Panc1 (cell line): ENCODE results near the gene MRC2. TPM values are rescaled to one million over a fixed set of nuclear protein-coding genes. Genes with fewer than 3 reads are reported as not detected.
A peak's percentile ranks its signal among the peaks of the same experiment; 100 is the strongest.

ENCODE experiments used
- ATAC-seq: fragments of 200-7000 bp; cut with Tn5 transposase; 2 replicates; pipeline ENCODE4 v1.9.1; 2020; ENCODE audit warnings: mild to moderate bottlenecking, moderate library complexity
- BruUV-seq: library from RNA; stranded (reverse); fragments of 400-500 nt; replicated peaks from 2 replicates; lab custom pipeline; 2021; lab: Mats Ljungman, UMichigan
- CTCF ChIA-PET: fragments of 300-600 bp; sonication (Branson Sonifier 250); formaldehyde crosslinking; loops from one replicate; lab custom pipeline; 2022; ENCODE audit warnings: antibody characterized with exemption; lab: Charles Lee
- POLR2A ChIA-PET: fragments of 300-600 bp; sonication (Branson Sonifier 250); formaldehyde crosslinking; loops from one replicate; lab custom pipeline; 2022; ENCODE audit warnings: antibody characterized with exemption; lab: Charles Lee
- DNase-seq: peaks from one replicate; pipeline ENCODE4 v3.0.0-alpha.2; 2010; ENCODE audit warnings: low read depth, low spot score
- H3K27ac ChIP-seq: 2 replicates; pipeline ENCODE4 v1.5.1; 2011; ENCODE audit warnings: mild to moderate bottlenecking, low read length, inconsistent platforms
- H3K27me3 ChIP-seq: fragments of 200-500 bp; sonication (Bioruptor generic); 2 replicates; pipeline ENCODE4 v1.6.0; 2014; ENCODE audit warnings: low read length, inconsistent platforms; ENCODE audit not compliant: control insufficient read depth, insufficient read depth
- H3K36me3 ChIP-seq: fragments of 200-500 bp; sonication (Bioruptor generic); 2 replicates; pipeline ENCODE4 v1.5.1; 2014; ENCODE audit warnings: inconsistent platforms, mild to moderate bottlenecking, low read length, moderate library complexity; ENCODE audit not compliant: control insufficient read depth, insufficient read depth
- H3K4me1 ChIP-seq: 2 replicates; pipeline ENCODE4 v1.5.1; 2011; ENCODE audit warnings: inconsistent platforms, mild to moderate bottlenecking, low read length, moderate library complexity; ENCODE audit not compliant: control insufficient read depth, insufficient read depth
- H3K4me3 ChIP-seq, 2 experiments: 2 replicates each; pipeline ENCODE4 v1.5.1; 2011 to 2012; ENCODE audit warnings: low read depth in 2 of 2, low read length in 2 of 2, mild to moderate bottlenecking in 2 of 2, inconsistent platforms in 1 of 2, moderate library complexity in 1 of 2
- H3K9me3 ChIP-seq: fragments of 200-500 bp; sonication (Bioruptor generic); 2 replicates; pipeline ENCODE4 v1.5.1; 2014; ENCODE audit warnings: low read depth, mild to moderate bottlenecking, inconsistent platforms, low read length, moderate library complexity; ENCODE audit not compliant: control insufficient read depth, insufficient read depth
- POLR2AphosphoS5 ChIP-seq: IDR thresholded peaks from 2 replicates; pipeline ENCODE4 v1.6.1; 2012; ENCODE audit warnings: mild to moderate bottlenecking, low read depth, low read length, moderate library complexity
- SIN3A ChIP-seq: IDR thresholded peaks from 2 replicates; pipeline ENCODE4 v1.6.1; 2012; ENCODE audit warnings: low read depth, mild to moderate bottlenecking, low read length, moderate library complexity, borderline replicate concordance; ENCODE audit not compliant: insufficient read depth
- TCF7L2 ChIP-seq: IDR thresholded peaks from 2 replicates; pipeline ENCODE4 v1.6.1; 2011; ENCODE audit warnings: mild to moderate bottlenecking, low read depth, low read length, inconsistent platforms
- in situ Hi-C: cut with HindIII; loops from 2 replicates; pipeline ENCODE4 v1.10.0; 2016; ENCODE audit warnings: low sequenced_read_pairs, low pct_unique_long_range_greater_than_20kb
- intact Hi-C: fragments of 100-400 bp; cut with micrococcal nuclease; formaldehyde crosslinking; loops from one replicate; pipeline ENCODE4 v1.10.0; 2022; ENCODE audit not compliant: unreplicated experiment
- total RNA-seq: library from RNA; stranded (reverse); gene quantifications from one replicate; pipeline ENCODE4 v1.2.1, GENCODE V29; 2021; ENCODE audit not compliant: unreplicated experiment
- TF ChIP-seq, protein P1 (sequence below), 2 experiments: IDR thresholded peaks; 2 replicates each; pipeline ENCODE4 v1.6.1; 2011 to 2012; ENCODE audit warnings: low read depth in 2 of 2, control low read depth in 1 of 2, low read length in 1 of 2, mild to moderate bottlenecking in 1 of 2, moderate library complexity in 1 of 2; ENCODE audit not compliant: insufficient read depth in 1 of 2
- TF ChIP-seq, protein P2 (sequence below): fragments of 450-650 bp; IDR thresholded peaks from 2 replicates; pipeline ENCODE4 v1.5.1; 2017; ENCODE audit warnings: mild to moderate bottlenecking

Gene MRC2
- total RNA-seq, 1 experiment from 2014 or later: 120 TPM

DNA sequence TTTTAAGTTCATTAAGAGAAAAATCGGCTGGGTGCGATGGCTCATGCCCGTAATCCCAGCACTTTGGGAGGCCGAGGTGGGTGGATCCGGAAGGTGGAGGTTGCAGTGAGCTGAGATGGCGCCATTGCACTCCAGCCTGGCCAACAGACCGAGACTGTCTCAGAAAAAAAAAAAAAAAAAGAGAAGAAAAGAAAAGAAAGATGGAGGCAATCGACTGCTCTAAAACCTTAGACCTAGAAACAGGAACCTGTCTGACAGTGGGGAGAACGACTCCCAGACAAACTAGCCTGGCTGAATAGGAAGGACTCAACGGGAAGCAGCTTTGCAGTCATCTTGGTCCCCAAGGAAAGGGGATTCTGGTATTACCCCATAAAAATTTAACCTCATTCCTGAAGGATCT, 13.7 kb downstream of the MRC2 start:
- intact Hi-C loops: no loop called here
- CTCF ChIA-PET: no interaction called here

DNA sequence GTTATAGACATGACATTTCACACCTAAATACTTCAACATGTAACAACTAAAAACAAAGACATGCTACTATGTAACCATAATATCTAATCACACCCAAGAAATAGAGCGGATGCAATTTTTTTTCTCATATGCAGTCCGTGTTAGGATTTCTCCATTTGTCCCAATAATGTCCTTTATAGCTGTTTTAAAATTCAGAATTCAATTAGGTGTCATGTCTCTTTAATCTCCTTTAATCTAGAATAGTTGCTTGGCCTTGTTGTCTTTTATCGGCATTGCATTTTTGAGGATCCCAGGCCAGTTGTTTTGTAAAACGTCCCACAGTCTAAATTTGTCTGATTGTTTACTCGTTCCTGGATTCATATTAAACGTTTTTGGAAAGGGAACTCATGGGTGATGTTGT, 14.5 kb downstream of the MRC2 start:
- no peak for ATAC-seq
- no peaks in the 10 kb centered on the region for H3K9me3 ChIP-seq
- TF ChIP-seq, protein P1, sequence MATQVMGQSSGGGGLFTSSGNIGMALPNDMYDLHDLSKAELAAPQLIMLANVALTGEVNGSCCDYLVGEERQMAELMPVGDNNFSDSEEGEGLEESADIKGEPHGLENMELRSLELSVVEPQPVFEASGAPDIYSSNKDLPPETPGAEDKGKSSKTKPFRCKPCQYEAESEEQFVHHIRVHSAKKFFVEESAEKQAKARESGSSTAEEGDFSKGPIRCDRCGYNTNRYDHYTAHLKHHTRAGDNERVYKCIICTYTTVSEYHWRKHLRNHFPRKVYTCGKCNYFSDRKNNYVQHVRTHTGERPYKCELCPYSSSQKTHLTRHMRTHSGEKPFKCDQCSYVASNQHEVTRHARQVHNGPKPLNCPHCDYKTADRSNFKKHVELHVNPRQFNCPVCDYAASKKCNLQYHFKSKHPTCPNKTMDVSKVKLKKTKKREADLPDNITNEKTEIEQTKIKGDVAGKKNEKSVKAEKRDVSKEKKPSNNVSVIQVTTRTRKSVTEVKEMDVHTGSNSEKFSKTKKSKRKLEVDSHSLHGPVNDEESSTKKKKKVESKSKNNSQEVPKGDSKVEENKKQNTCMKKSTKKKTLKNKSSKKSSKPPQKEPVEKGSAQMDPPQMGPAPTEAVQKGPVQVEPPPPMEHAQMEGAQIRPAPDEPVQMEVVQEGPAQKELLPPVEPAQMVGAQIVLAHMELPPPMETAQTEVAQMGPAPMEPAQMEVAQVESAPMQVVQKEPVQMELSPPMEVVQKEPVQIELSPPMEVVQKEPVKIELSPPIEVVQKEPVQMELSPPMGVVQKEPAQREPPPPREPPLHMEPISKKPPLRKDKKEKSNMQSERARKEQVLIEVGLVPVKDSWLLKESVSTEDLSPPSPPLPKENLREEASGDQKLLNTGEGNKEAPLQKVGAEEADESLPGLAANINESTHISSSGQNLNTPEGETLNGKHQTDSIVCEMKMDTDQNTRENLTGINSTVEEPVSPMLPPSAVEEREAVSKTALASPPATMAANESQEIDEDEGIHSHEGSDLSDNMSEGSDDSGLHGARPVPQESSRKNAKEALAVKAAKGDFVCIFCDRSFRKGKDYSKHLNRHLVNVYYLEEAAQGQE (IDR thresholded peaks at IDR 0.05; ENCODE audit: insufficient read depth in 1 of 2, low read depth in 2 of 2, low read length in 1 of 2): no peak
- TF ChIP-seq, protein P2, sequence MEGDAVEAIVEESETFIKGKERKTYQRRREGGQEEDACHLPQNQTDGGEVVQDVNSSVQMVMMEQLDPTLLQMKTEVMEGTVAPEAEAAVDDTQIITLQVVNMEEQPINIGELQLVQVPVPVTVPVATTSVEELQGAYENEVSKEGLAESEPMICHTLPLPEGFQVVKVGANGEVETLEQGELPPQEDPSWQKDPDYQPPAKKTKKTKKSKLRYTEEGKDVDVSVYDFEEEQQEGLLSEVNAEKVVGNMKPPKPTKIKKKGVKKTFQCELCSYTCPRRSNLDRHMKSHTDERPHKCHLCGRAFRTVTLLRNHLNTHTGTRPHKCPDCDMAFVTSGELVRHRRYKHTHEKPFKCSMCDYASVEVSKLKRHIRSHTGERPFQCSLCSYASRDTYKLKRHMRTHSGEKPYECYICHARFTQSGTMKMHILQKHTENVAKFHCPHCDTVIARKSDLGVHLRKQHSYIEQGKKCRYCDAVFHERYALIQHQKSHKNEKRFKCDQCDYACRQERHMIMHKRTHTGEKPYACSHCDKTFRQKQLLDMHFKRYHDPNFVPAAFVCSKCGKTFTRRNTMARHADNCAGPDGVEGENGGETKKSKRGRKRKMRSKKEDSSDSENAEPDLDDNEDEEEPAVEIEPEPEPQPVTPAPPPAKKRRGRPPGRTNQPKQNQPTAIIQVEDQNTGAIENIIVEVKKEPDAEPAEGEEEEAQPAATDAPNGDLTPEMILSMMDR: no peak
- TF ChIP-seq SIN3A (no peak), TCF7L2 (no peak), POLR2AphosphoS5 (no peak)
- no peaks in the 10 kb centered on the region for H3K36me3 ChIP-seq
- no peaks in the 10 kb centered on the region for H3K27me3 ChIP-seq
- ChIA-PET CTCF (no interaction called here), POLR2A (no interaction called here)
- intact Hi-C loops (no loop called here), in situ Hi-C loops (no loop called here)
- H3K4me3 ChIP-seq: no peak overlapping the region
- no peak for DNase-seq
- no TSS peak for BruUV-seq
- no peak overlapping the region for H3K27ac ChIP-seq
- H3K4me1 ChIP-seq: peaks cover 5% of the 10 kb centered on the region; the same call in 1 of the 2 replicates

More for the DNA sequence above, 13.7 kb downstream of the MRC2 start:
- TF ChIP-seq SIN3A: no peak
- TF ChIP-seq POLR2AphosphoS5: no peak
- no peaks in the 10 kb centered on the region for H3K9me3 ChIP-seq
- ATAC-seq (no peak), DNase-seq (no peak)
- no peak overlapping the region for H3K4me3 ChIP-seq
- in situ Hi-C loops: no loop called here
- POLR2A ChIA-PET: interaction anchor here (0.6 kb wide), 1 partner anchor 516 kb away, joined by 5 read pairs; no protein-coding TSS in a partner anchor
- no TSS peak for BruUV-seq
- H3K36me3 ChIP-seq: no peaks in the 10 kb centered on the region
- no peaks in the 10 kb centered on the region for H3K27me3 ChIP-seq
- no peak overlapping the region for H3K27ac ChIP-seq
- H3K4me1 ChIP-seq: peaks cover 5% of the 10 kb centered on the region; the same call in 1 of the 2 replicates

DNA sequence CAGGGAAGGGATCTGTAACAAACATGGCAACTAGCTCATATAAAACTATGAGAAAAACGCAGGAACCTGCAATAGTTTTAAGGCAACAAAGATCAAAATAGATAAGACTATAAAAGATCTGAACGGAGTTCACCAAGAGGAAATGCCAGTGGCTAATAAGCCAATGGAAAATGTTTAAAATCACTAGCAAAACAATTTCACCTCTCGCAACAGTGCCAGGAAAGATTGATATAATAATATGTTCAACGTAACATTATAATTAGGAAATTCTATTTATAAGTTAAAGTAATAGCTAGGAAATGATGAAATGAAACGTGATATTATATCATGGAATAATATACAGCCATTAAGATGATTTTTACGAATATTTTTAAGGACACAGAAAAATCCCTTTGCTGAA, 16.0 kb downstream of the MRC2 start:
- CTCF ChIA-PET: no interaction called here

More for the DNA sequence above, 16.0 kb downstream of the MRC2 start:
- POLR2A ChIA-PET: interaction anchor here (0.5 to 0.7 kb wide), 2 partner anchors 9 to 493 kb away, joined by 3 to 17 read pairs; no protein-coding TSS in a partner anchor
- ATAC-seq (no peak), DNase-seq (no peak)
- intact Hi-C loops (no loop called here), in situ Hi-C loops (no loop called here)
- Histone ChIP-seq H3K4me3 (no peak overlapping the region), H3K9me3 (no peaks in the 10 kb centered on the region), H3K27ac (no peak overlapping the region), H3K4me1 (peaks cover 9% of the 10 kb centered on the region; the same call in 1 of the 2 replicates), H3K27me3 (no peaks in the 10 kb centered on the region), H3K36me3 (no peaks in the 10 kb centered on the region)
- TSS peak; percentile 54 for BruUV-seq
- TF ChIP-seq, protein P1 (IDR thresholded peaks at IDR 0.05; ENCODE audit: insufficient read depth in 1 of 2, low read depth in 2 of 2, low read length in 1 of 2): no peak
- TF ChIP-seq SIN3A (no peak), TCF7L2 (no peak), POLR2AphosphoS5 (no peak)
- TF ChIP-seq, protein P2: no peak
